Right renal cortex interstitium (tissue), 3 donors: ENCODE results near the gene ALCAM. TPM values are rescaled to one million over a fixed set of nuclear protein-coding genes. Genes with fewer than 3 reads are reported as not detected.

Experiments used
- DNase-seq, 3 donors: peaks; one replicate each; pipeline ENCODE4 v3.0.0-alpha.2; 2013; ENCODE audit warnings: low read depth in 3 of 3, low spot score in 2 of 3
- polyA plus RNA-seq, 3 donors: library from polyadenylated mRNA; unstranded; fragments of 120-200 nt; gene quantifications; one replicate each; pipeline ENCODE4 v1.2.1, GENCODE V29; 2013; ENCODE audit not compliant: insufficient read length in 3 of 3

ALCAM gene
- polyA plus RNA-seq, 3 donors: 141 to 148 (median 143) TPM

GRCh38 chr3:105466495-105467404, 100.0 kb downstream of the ALCAM start:
- DNase-seq: no peak

- no peak for DNase-seq
Observed at GRCh38 chr3:105470851-105471250, 104.1 kb downstream of the ALCAM start.

GRCh38 chr3:105473521-105474223, 107.0 kb downstream of the ALCAM start:
- no peak for DNase-seq

- DNase-seq: peak in 2 of 3 donors; percentile 15 to 25
Observed at GRCh38 chr3:105480768-105481167, 114.1 kb downstream of the ALCAM start.

GRCh38 chr3:105483476-105483875, 116.8 kb downstream of the ALCAM start:
- DNase-seq: no peak

- no peak for DNase-seq
Observed at GRCh38 chr3:105490045-105490444, 123.3 kb downstream of the ALCAM start.

GRCh38 chr3:105493305-105493892, 126.7 kb downstream of the ALCAM start:
- no peak for DNase-seq

- DNase-seq: no peak
Observed at GRCh38 chr3:105495021-105495420, 128.3 kb downstream of the ALCAM start.

- DNase-seq: no peak
Observed at GRCh38 chr3:105496343-105496742, 129.6 kb downstream of the ALCAM start.

GRCh38 chr3:105497386-105497785, 130.7 kb downstream of the ALCAM start:
- no peak for DNase-seq

GRCh38 chr3:105499961-105500360, 133.3 kb downstream of the ALCAM start:
- DNase-seq: no peak

GRCh38 chr3:105502333-105502732, 135.6 kb downstream of the ALCAM start:
- no peak for DNase-seq

- DNase-seq: no peak
Observed at GRCh38 chr3:105503191-105503593, 136.5 kb downstream of the ALCAM start.

- no peak for DNase-seq
Observed at GRCh38 chr3:105504440-105504951, 137.8 kb downstream of the ALCAM start.

- DNase-seq: no peak
Observed at GRCh38 chr3:105505170-105505569, 138.5 kb downstream of the ALCAM start.

- no peak for DNase-seq
Observed at GRCh38 chr3:105511031-105511430, 144.3 kb downstream of the ALCAM start.

- DNase-seq: no peak
Observed at GRCh38 chr3:105512061-105512460, 145.4 kb downstream of the ALCAM start.

- DNase-seq: no peak
Observed at GRCh38 chr3:105513042-105513441, 146.3 kb downstream of the ALCAM start.

GRCh38 chr3:105513886-105514285, 147.2 kb downstream of the ALCAM start:
- DNase-seq: no peak

- no peak for DNase-seq
Observed at GRCh38 chr3:105515372-105515771, 148.7 kb downstream of the ALCAM start.

- no peak for DNase-seq
Observed at GRCh38 chr3:105516972-105517371, 150.3 kb downstream of the ALCAM start.
